Urothelium cell line (cell line): ENCODE measurements around the gene MPPED2.

Source experiments
- DNase-seq: peaks from one replicate; pipeline ENCODE4 v3.0.0; 2011; ENCODE audit warnings: low spot score, mixed read lengths
- FAIRE-seq: peaks from 2 replicates; lab custom pipeline; 2011; peaks lifted over from hg19 to GRCh38; lab: Jason Lieb, UNC

The MPPED2 gene

GRCh38 chr11:30423886-30424285 is 162.3 kb downstream of the MPPED2 start:
- DNase-seq (no peak), FAIRE-seq (no peak)

- FAIRE-seq (no peak), DNase-seq (no peak)
Measured at GRCh38 chr11:30423279-30423648, 162.9 kb downstream of the MPPED2 start.

- DNase-seq: no peak
- no peak for FAIRE-seq
Measured at GRCh38 chr11:30422447-30423278, 163.5 kb downstream of the MPPED2 start.

- FAIRE-seq (no peak), DNase-seq (no peak)
Measured at GRCh38 chr11:30420233-30420787, 165.8 kb downstream of the MPPED2 start.

GRCh38 chr11:30414806-30415205 is 171.3 kb downstream of the MPPED2 start:
- no peak for DNase-seq

GRCh38 chr11:30414244-30414643 is 171.9 kb downstream of the MPPED2 start:
- no peak for DNase-seq
- no peak for FAIRE-seq

More at GRCh38 chr11:30414806-30415205, 171.3 kb downstream of the MPPED2 start:
- FAIRE-seq: no peak

- FAIRE-seq: no peak
- no peak for DNase-seq
Measured at GRCh38 chr11:30412509-30412908, 173.6 kb downstream of the MPPED2 start.

GRCh38 chr11:30411383-30411782 is 174.8 kb downstream of the MPPED2 start:
- FAIRE-seq (no peak), DNase-seq (no peak)

GRCh38 chr11:30406978-30407762 is 179.0 kb downstream of the MPPED2 start:
- no peak for DNase-seq
- FAIRE-seq: no peak

- DNase-seq: no peak
- no peak for FAIRE-seq
Measured at GRCh38 chr11:30405385-30405784, 180.8 kb downstream of the MPPED2 start.

GRCh38 chr11:30404136-30404535 is 182.0 kb downstream of the MPPED2 start:
- DNase-seq (no peak), FAIRE-seq (no peak)

GRCh38 chr11:30395751-30396150 is 190.4 kb downstream of the MPPED2 start:
- no peak for FAIRE-seq
- DNase-seq: no peak

- no peak for FAIRE-seq
- DNase-seq: no peak
Measured at GRCh38 chr11:30393012-30393411, 193.1 kb downstream of the MPPED2 start.

- FAIRE-seq (no peak), DNase-seq (peak; percentile 20)
Measured at GRCh38 chr11:30392221-30392784, 193.8 kb downstream of the MPPED2 start.

- FAIRE-seq (no peak), DNase-seq (no peak)
Measured at GRCh38 chr11:30388957-30389356, 197.2 kb downstream of the MPPED2 start.

- FAIRE-seq: no peak
- DNase-seq: no peak
Measured at GRCh38 chr11:30387891-30388861, 198.0 kb downstream of the MPPED2 start.

GRCh38 chr11:30381879-30382278 is 204.3 kb downstream of the MPPED2 start:
- DNase-seq (no peak), FAIRE-seq (no peak)

GRCh38 chr11:30380846-30381245 is 205.3 kb downstream of the MPPED2 start:
- no peak for FAIRE-seq

GRCh38 chr11:30377347-30377746 is 208.8 kb downstream of the MPPED2 start:
- DNase-seq: no peak
- FAIRE-seq: no peak

More at GRCh38 chr11:30380846-30381245, 205.3 kb downstream of the MPPED2 start:
- DNase-seq: no peak

- DNase-seq (no peak), FAIRE-seq (no peak)
Measured at GRCh38 chr11:30370164-30370563, 216.0 kb downstream of the MPPED2 start.
